Left lung (tissue), 10 donors: ENCODE measurements around the gene ZNF473. TPM values are rescaled to one million over a fixed set of nuclear protein-coding genes. Genes with fewer than 3 reads are reported as not detected.

Experiments used
- ATAC-seq: fragments of 200-7000 bp; cut with Tn5 transposase; one replicate; pipeline ENCODE4 v1.9.1; 2020; ENCODE audit warnings: moderate library complexity
- DNase-seq, 4 donors: peaks; one replicate each; pipeline ENCODE4 v3.0.0-alpha.2; 2013 to 2020
- H3K27ac ChIP-seq, 2 donors: fragments of 200-600 bp; sonication (generic) in 1 of 2; one replicate each; pipeline versions ENCODE4 v1.5.0 to v1.8.0; 2020 to 2021
- H3K27me3 ChIP-seq, 2 donors: fragments of 200-600 bp; sonication (generic) in 1 of 2; one replicate each; pipeline versions ENCODE4 v1.5.0 to v1.8.0; 2020 to 2021
- H3K36me3 ChIP-seq, 2 donors: fragments of 200-600 bp; sonication (generic) in 1 of 2; one replicate each; pipeline versions ENCODE4 v1.5.0 to v1.8.0; 2020 to 2021
- H3K4me1 ChIP-seq, 2 donors: fragments of 200-600 bp; one replicate each; pipeline ENCODE4 v1.8.0; 2021
- H3K4me3 ChIP-seq, 2 donors: fragments of 200-600 bp; sonication (generic) in 1 of 2; one replicate each; pipeline versions ENCODE4 v1.5.0 to v1.8.0; 2020 to 2021; ENCODE audit warnings: mild to moderate bottlenecking in 1 of 2
- H3K9me3 ChIP-seq, 2 donors: fragments of 200-600 bp; sonication (generic) in 1 of 2; one replicate each; pipeline versions ENCODE4 v1.5.0 to v1.8.0; 2020 to 2021
- intact Hi-C, 2 donors: fragments of 100-400 bp; cut with DNase I; formaldehyde crosslinking; loops; one replicate each; pipeline versions ENCODE4 v1.11.2 to v1.14.2; 2022
- polyA plus RNA-seq, 6 donors: library from polyadenylated mRNA; unstranded; fragments of 120-200 nt; gene quantifications; one replicate each; pipeline ENCODE4 v1.2.1, GENCODE V29; 2013; ENCODE audit not compliant: insufficient read length in 6 of 6
- total RNA-seq, 2 donors: library from RNA; stranded (reverse); fragmentation: NEBNext Ultra II Directional; extraction: Animal tissue kit (Norgen Biotek cat#: 25700); gene quantifications; one replicate each; pipeline ENCODE4 v1.2.1, GENCODE V29; 2021
- TF ChIP-seq, protein P1 (sequence below), 2 donors: fragments of 200-600 bp; sonication (generic) in 1 of 2; IDR thresholded peaks; one replicate each; pipeline versions ENCODE4 v1.5.0 to v1.8.0; 2021; ENCODE audit warnings: antibody characterized with exemption in 2 of 2
- donor health status: DM: no; HTN: yes; CAD: no.
- donor health status: DM: no; HTN: no; CAD: no.

Gene ZNF473
- total and polyA plus RNA-seq, 8 donors, result 5.1 to 15.4 (median 13.3) TPM

DNA sequence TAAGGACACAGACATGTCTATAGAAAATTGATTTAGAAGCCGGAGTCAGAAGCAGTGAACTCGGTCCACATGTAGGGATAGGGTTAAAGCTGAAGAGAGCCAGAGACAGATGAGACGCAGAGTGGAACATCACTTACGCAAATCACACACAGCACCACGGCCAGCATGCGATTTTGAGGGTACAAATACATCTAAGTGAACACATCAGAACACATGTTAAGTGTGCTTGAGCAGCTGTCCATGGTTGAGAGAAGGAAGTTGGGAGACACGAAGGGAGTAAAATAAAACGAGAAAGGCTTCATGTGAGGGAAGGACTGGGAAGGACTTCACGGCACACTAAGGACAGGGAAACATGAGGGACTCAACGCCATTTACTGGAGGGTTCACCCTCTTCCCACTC lies 39.5 kb upstream of the ZNF473 start:
- Histone ChIP-seq H3K27me3 (no peaks in the 10 kb centered on the region), H3K4me1 (no peaks in the 10 kb centered on the region), H3K36me3 (peaks cover 0 to 85% of the 10 kb centered on the region in 2 donors), H3K9me3 (no peaks in the 10 kb centered on the region), H3K4me3 (no peak overlapping the region), H3K27ac (no peak overlapping the region)
- intact Hi-C loops, result loop anchor here in 1 of 2 donors (10.0 kb wide), 1 partner anchor 52 kb away; no protein-coding TSS in a partner anchor
- no peak for ATAC-seq
- no peak for DNase-seq
- TF ChIP-seq, protein P1, sequence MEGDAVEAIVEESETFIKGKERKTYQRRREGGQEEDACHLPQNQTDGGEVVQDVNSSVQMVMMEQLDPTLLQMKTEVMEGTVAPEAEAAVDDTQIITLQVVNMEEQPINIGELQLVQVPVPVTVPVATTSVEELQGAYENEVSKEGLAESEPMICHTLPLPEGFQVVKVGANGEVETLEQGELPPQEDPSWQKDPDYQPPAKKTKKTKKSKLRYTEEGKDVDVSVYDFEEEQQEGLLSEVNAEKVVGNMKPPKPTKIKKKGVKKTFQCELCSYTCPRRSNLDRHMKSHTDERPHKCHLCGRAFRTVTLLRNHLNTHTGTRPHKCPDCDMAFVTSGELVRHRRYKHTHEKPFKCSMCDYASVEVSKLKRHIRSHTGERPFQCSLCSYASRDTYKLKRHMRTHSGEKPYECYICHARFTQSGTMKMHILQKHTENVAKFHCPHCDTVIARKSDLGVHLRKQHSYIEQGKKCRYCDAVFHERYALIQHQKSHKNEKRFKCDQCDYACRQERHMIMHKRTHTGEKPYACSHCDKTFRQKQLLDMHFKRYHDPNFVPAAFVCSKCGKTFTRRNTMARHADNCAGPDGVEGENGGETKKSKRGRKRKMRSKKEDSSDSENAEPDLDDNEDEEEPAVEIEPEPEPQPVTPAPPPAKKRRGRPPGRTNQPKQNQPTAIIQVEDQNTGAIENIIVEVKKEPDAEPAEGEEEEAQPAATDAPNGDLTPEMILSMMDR (IDR thresholded peaks at IDR 0.05), result no peak

DNA sequence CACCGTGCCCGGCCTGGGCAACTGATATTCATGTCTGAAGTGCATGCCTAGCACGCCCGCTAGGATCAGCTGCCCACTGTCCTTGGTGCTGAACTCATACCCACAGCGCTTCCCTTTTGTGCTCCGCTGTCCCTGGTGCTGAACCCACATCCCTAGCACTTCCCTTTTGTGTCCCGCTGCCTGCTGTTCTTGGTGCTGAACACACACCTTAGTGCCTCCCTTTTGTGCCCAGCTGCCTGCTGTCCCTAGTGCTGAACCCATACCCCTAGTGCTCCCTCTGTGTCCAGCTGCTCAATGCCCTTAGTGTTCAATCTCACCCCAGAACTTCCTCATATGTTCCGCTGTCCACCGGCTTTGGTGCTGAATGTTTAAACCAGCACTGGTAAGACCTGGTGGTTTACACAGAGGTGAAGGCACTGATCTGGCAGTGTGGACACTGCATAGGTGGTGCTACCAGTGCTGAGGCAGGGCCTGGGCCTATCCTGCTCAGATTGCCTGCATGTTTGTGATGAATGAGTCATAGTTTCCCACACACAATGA lies 38.6 kb upstream of the ZNF473 start:
- Histone ChIP-seq H3K27me3 (no peaks in the 10 kb centered on the region), H3K4me3 (no peak overlapping the region), H3K4me1 (no peaks in the 10 kb centered on the region), H3K27ac (no peak overlapping the region), H3K36me3 (peaks cover 0 to 85% of the 10 kb centered on the region in 2 donors), H3K9me3 (no peaks in the 10 kb centered on the region)
- intact Hi-C loops, result loop anchor here in 1 of 2 donors (10.0 kb wide), 1 partner anchor 52 kb away; no protein-coding TSS in a partner anchor
- DNase-seq (peak; percentile 86 to 94 (median 92)), ATAC-seq (peak; percentile 98)
- TF ChIP-seq, protein P1 (IDR thresholded peaks at IDR 0.05), result peak in 1 of 2 donors; percentile 10

DNA sequence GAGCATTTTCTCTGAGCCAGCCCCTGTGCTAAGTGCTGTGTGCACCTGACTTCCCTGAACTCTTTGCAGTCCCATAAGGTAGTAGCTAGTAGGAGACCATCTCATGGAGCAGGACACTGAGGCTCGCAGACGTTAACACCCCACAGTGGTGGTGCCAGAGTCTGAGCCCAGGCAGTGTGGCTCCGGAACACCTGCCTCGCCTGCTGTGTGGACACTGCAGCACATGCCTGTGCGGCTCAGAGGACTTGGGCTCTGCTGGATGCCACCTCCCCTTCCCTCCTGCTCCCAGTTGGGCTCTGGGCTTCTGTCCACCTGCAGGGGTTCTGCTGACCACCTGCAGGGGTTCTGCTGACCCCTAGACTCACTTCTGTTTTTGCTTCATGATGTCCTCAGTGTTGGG lies 37.8 kb upstream of the ZNF473 start:
- H3K4me1 ChIP-seq, result no peaks in the 10 kb centered on the region
- no peaks in the 10 kb centered on the region for H3K9me3 ChIP-seq
- intact Hi-C loops, result loop anchor here in 1 of 2 donors (10.0 kb wide), 1 partner anchor 53 kb away; no protein-coding TSS in a partner anchor
- H3K27me3 ChIP-seq, result no peaks in the 10 kb centered on the region
- ATAC-seq, result no peak
- H3K36me3 ChIP-seq, result peaks cover 0 to 90% of the 10 kb centered on the region in 2 donors
- no peak overlapping the region for H3K4me3 ChIP-seq
- peak in 1 of 4 donors; percentile 55 for DNase-seq
- no peak overlapping the region for H3K27ac ChIP-seq
- TF ChIP-seq, protein P1 (IDR thresholded peaks at IDR 0.05), result no peak

DNA sequence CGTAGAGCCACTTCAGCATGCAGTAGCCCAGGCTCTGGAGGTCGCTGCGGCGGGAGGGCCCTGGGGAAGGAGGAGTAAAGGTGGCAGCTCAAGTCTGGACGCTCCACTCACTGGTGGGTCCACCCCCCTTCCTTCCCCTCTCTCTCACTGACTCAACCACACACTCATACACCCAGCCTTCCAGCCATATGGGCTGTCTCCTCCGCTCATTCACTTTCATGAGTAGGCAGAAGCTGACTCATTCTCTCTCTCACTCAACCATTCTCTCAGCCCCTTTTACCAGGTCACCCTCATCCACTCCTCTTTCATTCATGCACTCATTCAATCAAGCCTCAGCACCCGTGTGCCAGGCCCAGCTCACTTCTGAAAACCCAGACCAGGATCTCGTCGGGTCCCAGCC lies 37.4 kb upstream of the ZNF473 start:
- intact Hi-C loops, result loop anchor here in 1 of 2 donors (10.0 kb wide), 1 partner anchor 54 kb away; no protein-coding TSS in a partner anchor
- ATAC-seq (no peak), DNase-seq (peak in 1 of 4 donors; percentile 52)
- Histone ChIP-seq H3K4me1 (no peaks in the 10 kb centered on the region), H3K27ac (no peak overlapping the region), H3K36me3 (peaks cover 0 to 95% of the 10 kb centered on the region in 2 donors), H3K9me3 (no peaks in the 10 kb centered on the region), H3K27me3 (no peaks in the 10 kb centered on the region), H3K4me3 (no peak overlapping the region)
- TF ChIP-seq, protein P1 (IDR thresholded peaks at IDR 0.05), result no peak

- intact Hi-C loops, result no loop called here
- Histone ChIP-seq H3K9me3 (no peaks in the 10 kb centered on the region), H3K4me3 (no peak overlapping the region), H3K27me3 (no peaks in the 10 kb centered on the region), H3K36me3 (peaks cover 0 to 99% of the 10 kb centered on the region in 2 donors), H3K27ac (no peak overlapping the region), H3K4me1 (no peaks in the 10 kb centered on the region)
- DNase-seq, result peak in 1 of 4 donors; percentile 6
- ATAC-seq, result peak; percentile 50
- TF ChIP-seq, protein P1 (IDR thresholded peaks at IDR 0.05), result no peak
Measured at GRCh38 chr19:49997709-49998108, 28.1 kb upstream of the ZNF473 start.
